ENCODE results near the gene STAM2.

DNA sequence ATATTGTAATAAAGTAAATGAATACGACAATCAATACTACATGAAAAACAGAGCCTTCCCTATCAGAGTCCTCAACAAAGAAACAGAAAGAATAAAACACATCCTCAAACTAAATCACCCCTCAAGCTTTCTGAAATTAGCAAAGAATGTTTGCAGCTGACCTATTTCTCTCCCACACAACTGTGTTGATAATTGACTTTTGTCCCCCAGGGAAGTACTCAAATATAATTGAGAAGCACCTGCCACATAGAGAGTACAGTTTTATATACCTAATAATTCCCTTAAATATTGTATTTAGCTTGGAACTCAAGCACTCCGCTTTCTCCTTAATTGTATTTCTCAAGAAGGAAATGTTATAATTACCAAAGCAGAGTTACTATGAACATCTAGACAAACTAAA, 89.3 kb downstream of the STAM2 start:
- TF ChIP-seq, protein P1, sequence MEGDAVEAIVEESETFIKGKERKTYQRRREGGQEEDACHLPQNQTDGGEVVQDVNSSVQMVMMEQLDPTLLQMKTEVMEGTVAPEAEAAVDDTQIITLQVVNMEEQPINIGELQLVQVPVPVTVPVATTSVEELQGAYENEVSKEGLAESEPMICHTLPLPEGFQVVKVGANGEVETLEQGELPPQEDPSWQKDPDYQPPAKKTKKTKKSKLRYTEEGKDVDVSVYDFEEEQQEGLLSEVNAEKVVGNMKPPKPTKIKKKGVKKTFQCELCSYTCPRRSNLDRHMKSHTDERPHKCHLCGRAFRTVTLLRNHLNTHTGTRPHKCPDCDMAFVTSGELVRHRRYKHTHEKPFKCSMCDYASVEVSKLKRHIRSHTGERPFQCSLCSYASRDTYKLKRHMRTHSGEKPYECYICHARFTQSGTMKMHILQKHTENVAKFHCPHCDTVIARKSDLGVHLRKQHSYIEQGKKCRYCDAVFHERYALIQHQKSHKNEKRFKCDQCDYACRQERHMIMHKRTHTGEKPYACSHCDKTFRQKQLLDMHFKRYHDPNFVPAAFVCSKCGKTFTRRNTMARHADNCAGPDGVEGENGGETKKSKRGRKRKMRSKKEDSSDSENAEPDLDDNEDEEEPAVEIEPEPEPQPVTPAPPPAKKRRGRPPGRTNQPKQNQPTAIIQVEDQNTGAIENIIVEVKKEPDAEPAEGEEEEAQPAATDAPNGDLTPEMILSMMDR (conservative IDR thresholded peaks at IDR 0.05; ENCODE audit: low read length), result no peak
- no peak for TF ChIP-seq EZH2phosphoT487 (IDR thresholded peaks at IDR 0.05; ENCODE audit: borderline replicate concordance)

Data from Loucy (cell line).